Kidney epithelial cell (primary cell): Measurements from ENCODE around the gene PLCB2. TPM values are rescaled to one million over a fixed set of nuclear protein-coding genes. Genes with fewer than 3 reads are reported as not detected.

Experiments used
- DNase-seq: peaks from one replicate; pipeline ENCODE4 v3.0.0-alpha.2; 2010; ENCODE audit warnings: low read depth
- H3K27me3 ChIP-seq: 2 replicates; pipeline ENCODE4 v1.6.0; 2011; ENCODE audit warnings: low read length; ENCODE audit not compliant: control insufficient read depth, insufficient read depth
- H3K36me3 ChIP-seq: 2 replicates; pipeline ENCODE4 v1.5.1; 2011; ENCODE audit warnings: low read length; ENCODE audit not compliant: control insufficient read depth, insufficient read depth
- H3K4me3 ChIP-seq: 2 replicates; pipeline ENCODE4 v1.5.1; 2011; ENCODE audit warnings: low read depth, mild to moderate bottlenecking, control low read depth, low read length
- total RNA-seq: library from RNA; depleted of rRNA; stranded (reverse); fragments of >200 nt; gene quantifications from 2 replicates; pipeline ENCODE4 v1.2.3, GENCODE V29; 2015
- TF ChIP-seq, protein P1 (sequence below): IDR thresholded peaks from 2 replicates; pipeline ENCODE4 v1.5.1; 2011; ENCODE audit warnings: mild to moderate bottlenecking, moderate library complexity, low read length, control low read depth, inconsistent platforms; ENCODE audit not compliant: insufficient read depth, poor library complexity, severe bottlenecking

Gene PLCB2
- total RNA-seq, 1 donor from 2014 or later, result 1.5 TPM

DNA sequence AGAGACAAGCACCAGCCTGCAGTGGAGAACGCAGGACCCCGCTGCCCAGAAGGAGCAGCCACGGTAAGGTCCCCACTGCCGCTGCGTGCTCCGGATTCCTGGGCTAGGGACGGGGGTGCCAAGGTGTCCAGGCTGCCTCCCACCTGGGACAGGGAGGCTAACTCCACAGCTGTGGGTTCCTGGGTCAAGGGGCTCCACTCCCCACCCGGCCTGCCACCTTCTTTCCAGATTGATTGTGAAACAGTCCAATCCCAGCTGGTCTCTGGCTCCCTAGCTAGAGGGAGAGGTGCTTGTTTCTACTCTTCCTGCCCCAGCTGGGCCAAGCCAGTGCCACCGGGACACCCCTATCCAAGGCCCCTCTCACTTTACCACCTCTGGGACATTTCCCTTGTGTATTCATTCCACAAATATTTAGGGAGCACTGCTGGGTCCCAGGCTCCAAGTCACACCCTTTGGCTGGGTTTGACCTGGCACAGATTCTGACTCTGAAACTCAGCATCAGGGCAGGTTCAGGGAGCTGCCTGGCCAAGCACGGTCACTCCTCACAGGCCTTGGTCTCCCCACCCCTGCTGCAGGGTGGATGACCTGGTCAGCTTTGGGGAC lies 67.0 kb downstream of the PLCB2 start:
- TF ChIP-seq, protein P1, sequence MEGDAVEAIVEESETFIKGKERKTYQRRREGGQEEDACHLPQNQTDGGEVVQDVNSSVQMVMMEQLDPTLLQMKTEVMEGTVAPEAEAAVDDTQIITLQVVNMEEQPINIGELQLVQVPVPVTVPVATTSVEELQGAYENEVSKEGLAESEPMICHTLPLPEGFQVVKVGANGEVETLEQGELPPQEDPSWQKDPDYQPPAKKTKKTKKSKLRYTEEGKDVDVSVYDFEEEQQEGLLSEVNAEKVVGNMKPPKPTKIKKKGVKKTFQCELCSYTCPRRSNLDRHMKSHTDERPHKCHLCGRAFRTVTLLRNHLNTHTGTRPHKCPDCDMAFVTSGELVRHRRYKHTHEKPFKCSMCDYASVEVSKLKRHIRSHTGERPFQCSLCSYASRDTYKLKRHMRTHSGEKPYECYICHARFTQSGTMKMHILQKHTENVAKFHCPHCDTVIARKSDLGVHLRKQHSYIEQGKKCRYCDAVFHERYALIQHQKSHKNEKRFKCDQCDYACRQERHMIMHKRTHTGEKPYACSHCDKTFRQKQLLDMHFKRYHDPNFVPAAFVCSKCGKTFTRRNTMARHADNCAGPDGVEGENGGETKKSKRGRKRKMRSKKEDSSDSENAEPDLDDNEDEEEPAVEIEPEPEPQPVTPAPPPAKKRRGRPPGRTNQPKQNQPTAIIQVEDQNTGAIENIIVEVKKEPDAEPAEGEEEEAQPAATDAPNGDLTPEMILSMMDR, result no peak
- no peak overlapping the region for H3K4me3 ChIP-seq
- H3K36me3 ChIP-seq, result no peaks in the 10 kb centered on the region
- DNase-seq, result no peak
- no peaks in the 10 kb centered on the region for H3K27me3 ChIP-seq

DNA sequence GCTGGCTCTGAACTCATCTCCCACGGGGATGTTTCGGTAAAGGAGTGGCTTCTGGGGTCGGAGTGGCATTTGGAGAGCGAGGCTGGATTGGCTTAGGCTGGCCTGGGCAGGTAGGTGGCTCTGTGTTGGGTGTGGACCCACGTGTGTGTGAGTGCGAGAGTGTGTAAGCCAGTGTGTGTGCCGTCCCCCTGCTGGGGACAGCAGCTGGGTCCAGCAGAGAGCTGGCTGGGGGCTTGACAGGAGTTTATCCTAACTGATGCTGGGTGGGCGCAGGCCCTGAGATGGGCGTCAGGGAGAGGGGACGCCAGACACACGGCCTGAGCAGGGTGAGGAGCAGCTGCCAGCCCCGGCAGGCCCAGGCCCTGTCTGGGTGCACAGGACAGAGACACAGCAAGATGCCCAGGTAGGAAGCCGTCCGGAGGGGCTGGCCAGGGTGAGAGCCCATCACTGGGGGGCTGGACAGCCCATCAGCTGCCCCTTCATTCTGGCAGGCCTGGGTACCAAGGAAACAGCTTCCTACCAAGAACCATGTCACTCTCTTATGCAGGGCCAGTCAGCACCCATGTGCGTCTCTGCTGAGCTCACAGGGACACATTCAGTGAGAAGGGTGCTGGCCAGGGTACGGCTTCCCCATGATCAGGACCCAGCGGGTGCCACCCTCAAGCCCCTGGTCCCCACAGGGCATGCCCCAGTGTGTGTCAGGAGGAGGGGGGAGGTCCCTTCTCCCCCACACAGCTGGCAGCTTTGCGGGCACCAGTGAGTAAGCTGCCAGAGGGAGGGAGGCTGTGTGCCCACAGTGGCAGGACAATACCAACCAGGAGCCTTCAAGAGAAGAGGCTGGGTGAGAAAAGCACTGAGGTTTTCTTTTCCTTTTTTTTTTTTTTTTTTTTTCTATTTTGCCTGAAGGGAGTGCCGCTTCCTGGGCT lies 67.8 kb downstream of the PLCB2 start:
- no peak for DNase-seq
- Histone ChIP-seq H3K27me3 (no peaks in the 10 kb centered on the region), H3K4me3 (no peak overlapping the region), H3K36me3 (no peaks in the 10 kb centered on the region)
- TF ChIP-seq, protein P1, result no peak

DNA sequence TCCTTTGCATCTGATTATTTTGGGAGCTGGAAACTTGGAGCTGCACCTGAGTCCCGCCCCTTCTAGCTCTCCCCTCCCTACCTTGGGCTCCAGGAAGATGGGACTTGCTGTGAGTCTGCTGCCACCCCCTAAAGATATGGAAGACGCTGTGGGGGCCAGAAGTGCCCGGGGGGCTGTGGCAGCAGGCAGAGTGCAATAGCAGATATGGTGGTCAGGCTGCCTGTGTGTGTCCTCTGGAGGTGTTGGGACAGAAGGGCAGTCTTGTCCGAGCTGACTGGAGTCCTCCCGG lies 68.4 kb downstream of the PLCB2 start:
- TF ChIP-seq, protein P1, result no peak
- Histone ChIP-seq H3K4me3 (no peak overlapping the region), H3K36me3 (no peaks in the 10 kb centered on the region), H3K27me3 (no peaks in the 10 kb centered on the region)
- DNase-seq, result no peak

DNA sequence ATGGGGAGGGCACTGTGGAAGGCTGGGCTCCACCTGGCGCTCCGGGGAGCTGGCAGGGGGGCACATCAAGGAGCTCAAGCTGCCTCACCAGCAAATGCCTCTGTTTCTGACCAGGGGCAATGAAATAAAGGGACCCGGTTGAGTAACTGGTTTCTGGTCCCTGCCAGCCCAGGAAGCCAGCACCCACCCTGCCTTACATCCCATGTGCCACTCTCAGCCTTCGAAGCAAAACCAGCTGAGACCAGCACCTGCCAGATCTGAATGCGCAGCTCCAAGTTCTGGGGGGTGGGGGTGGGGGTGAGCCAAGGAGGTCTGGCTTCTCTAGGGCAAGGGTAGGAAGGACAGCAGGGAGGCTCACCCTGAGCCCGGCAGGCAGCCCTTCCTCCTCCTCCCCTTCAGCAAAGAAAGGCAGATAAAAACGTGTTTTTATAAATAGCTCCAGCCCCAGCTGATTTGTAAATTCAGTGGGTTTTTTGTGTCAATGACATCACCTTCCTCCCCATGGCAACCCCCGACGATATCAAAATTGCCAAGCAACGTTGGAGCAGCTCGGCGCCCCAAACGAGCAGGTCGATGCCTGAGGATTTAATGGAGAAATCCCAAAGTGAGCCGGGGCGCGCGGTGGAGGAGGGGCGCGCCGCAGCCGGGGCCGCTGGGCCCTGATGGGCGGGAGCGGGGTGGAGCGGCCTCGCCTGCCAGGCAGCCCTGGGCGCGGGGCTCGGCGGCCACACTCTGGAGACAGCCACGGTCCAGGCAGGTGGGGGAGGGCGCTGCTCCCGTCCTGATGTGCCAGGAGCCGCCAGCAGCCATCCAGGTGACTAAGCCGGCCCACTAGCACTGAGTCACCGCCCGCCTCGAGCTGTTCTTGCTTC lies 69.0 kb downstream of the PLCB2 start, which contains the start of gene PAK6:
Gene PAK6, plus strand, starts transcription at position 532 of the 872 bp plus-strand sequence. CDS start 25,723 bp downstream, outside the sequence.
- peak; percentile 51 for DNase-seq
- Histone ChIP-seq H3K27me3 (no peaks in the 10 kb centered on the region), H3K4me3 (peak within 1 kb of the TSS; percentile 21), H3K36me3 (no peaks in the 10 kb centered on the region)
- TF ChIP-seq, protein P1, result no peak

Other genes starting within 250 kb of the PLCB2 start
- 37.4 and 43.4 TPM in 2 replicates for gene BMF, start 199.1 kb downstream of the PLCB2 start, total RNA-seq
- 10.5 and 16.5 TPM in 2 replicates for gene BUB1B, start 146.9 kb downstream of the PLCB2 start, total RNA-seq
- gene PAK6, start 68.9 kb downstream of the PLCB2 start, total RNA-seq, result 15.3 and 17.7 TPM in 2 replicates
- gene ANKRD63, start 24.9 kb downstream of the PLCB2 start, total RNA-seq, result not detected in 2 replicates
- 14.9 and 16.8 TPM in 2 replicates for gene INAFM2, start 15.8 kb upstream of the PLCB2 start, total RNA-seq
- 13.6 and 20.3 TPM in 2 replicates for gene CCDC9B, start 33.0 kb upstream of the PLCB2 start, total RNA-seq
- gene PHGR1, start 43.1 kb upstream of the PLCB2 start, total RNA-seq, result not detected in 2 replicates
- 2.2 and 3.2 TPM in 2 replicates for gene DISP2, start 50.3 kb upstream of the PLCB2 start, total RNA-seq
- gene KNSTRN, start 74.8 kb upstream of the PLCB2 start, total RNA-seq, result 23.2 and 30.0 TPM in 2 replicates
- gene IVD, start 97.9 kb upstream of the PLCB2 start, total RNA-seq, result 41.1 and 46.8 TPM in 2 replicates
- 15.2 and 15.7 TPM in 2 replicates for gene BAHD1, start 133.0 kb upstream of the PLCB2 start, total RNA-seq
- gene CHST14, start 163.0 kb upstream of the PLCB2 start, total RNA-seq, result 24.2 and 25.8 TPM in 2 replicates